HEK293T (cell line): ENCODE measurements around the gene COL5A1.

Source experiments
- ARNT ChIP-seq: fragments of 450-650 bp; IDR thresholded peaks from 2 replicates; pipeline ENCODE4 v1.6.1; 2017; ENCODE audit warnings: mild to moderate bottlenecking
- BHLHE40 ChIP-seq: fragments of 450-650 bp; IDR thresholded peaks from 2 replicates; pipeline ENCODE4 v1.6.1; 2016; ENCODE audit warnings: mild to moderate bottlenecking, moderate library complexity, borderline replicate concordance
- ELF4 ChIP-seq: fragments of 450-650 bp; IDR thresholded peaks from 2 replicates; pipeline ENCODE4 v1.6.1; 2017; ENCODE audit warnings: antibody characterized with exemption
- FOXA1 ChIP-seq: fragments of 450-650 bp; IDR thresholded peaks from 2 replicates; pipeline ENCODE4 v1.6.1; 2016; ENCODE audit warnings: mild to moderate bottlenecking
- FOXK2 ChIP-seq: fragments of 450-650 bp; IDR thresholded peaks from 2 replicates; pipeline ENCODE4 v1.6.1; 2016; ENCODE audit warnings: mild to moderate bottlenecking
- FOXM1 ChIP-seq: fragments of 450-650 bp; IDR thresholded peaks from 2 replicates; pipeline ENCODE4 v1.6.1; 2017; ENCODE audit warnings: mild to moderate bottlenecking, borderline replicate concordance
- HDGF ChIP-seq: fragments of 450-650 bp; IDR thresholded peaks from 2 replicates; pipeline ENCODE4 v1.6.1; 2017; ENCODE audit warnings: antibody characterized with exemption, borderline replicate concordance
- LEF1 ChIP-seq: fragments of 450-650 bp; IDR thresholded peaks from 2 replicates; pipeline ENCODE4 v1.6.1; 2017; ENCODE audit warnings: mild to moderate bottlenecking, borderline replicate concordance
- SP1 ChIP-seq: fragments of 450-650 bp; IDR thresholded peaks from 2 replicates; pipeline ENCODE4 v1.6.1; 2017
- SUZ12 ChIP-seq: fragments of 450-650 bp; IDR thresholded peaks from 2 replicates; pipeline ENCODE4 v1.6.1; 2016; ENCODE audit warnings: mild to moderate bottlenecking
- TARDBP ChIP-seq: fragments of 450-650 bp; IDR thresholded peaks from 2 replicates; pipeline ENCODE4 v1.6.1; 2016
- ZNF384 ChIP-seq: fragments of 450-650 bp; IDR thresholded peaks from 2 replicates; pipeline ENCODE4 v1.6.1; 2016

DNA sequence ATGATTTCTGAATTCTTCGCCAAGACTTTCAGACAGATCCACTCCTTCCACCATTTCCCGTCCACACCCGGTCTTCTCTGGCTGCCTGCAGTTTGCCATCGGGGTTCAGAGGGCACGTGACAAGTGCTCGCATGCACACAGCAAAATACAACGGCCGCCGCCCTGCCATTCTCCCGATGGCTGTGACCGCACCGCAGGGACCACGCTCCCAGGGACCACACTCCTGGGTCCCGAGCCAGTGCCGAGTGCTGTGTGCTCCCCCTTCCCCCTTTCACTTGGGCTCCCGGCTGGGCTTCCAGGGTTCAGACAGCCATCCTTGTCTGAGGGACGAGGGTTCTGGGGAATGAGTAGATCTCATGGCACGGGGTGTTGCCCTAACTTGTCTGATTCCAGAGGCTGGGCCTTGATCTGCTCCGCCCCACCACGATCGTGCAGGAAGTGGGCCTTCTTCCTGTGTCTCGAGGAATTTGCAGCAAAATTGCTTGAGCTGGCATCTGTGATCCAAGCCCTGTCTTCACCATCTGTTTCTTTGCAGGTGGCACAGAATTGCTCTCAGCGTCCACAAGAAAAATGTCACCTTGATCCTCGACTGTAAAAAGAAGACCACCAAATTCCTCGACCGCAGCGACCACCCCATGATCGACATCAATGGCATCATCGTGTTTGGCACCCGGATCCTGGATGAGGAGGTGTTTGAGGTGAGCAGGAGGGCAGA lies 59.2 kb downstream of the COL5A1 start:
- no peak for TF ChIP-seq ARNT
- TF ChIP-seq SP1, result no peak
- no peak for TF ChIP-seq SUZ12
- TF ChIP-seq ZNF384, result no peak
- TF ChIP-seq FOXK2, result no peak
- no peak for TF ChIP-seq ELF4
- no peak for TF ChIP-seq FOXM1
- TF ChIP-seq HDGF, result no peak
- TF ChIP-seq TARDBP, result no peak
- no peak for TF ChIP-seq FOXA1
- TF ChIP-seq BHLHE40, result no peak
- TF ChIP-seq LEF1, result no peak
